CD4-positive, alpha-beta T cell treated with Interleukin-21 for 1 hour (primary cell): ENCODE data around the gene NCK2.

ENCODE experiments used
- DNase-seq: peaks from one replicate; pipeline ENCODE4 v3.0.0-alpha.2; 2020

The NCK2 gene

DNA sequence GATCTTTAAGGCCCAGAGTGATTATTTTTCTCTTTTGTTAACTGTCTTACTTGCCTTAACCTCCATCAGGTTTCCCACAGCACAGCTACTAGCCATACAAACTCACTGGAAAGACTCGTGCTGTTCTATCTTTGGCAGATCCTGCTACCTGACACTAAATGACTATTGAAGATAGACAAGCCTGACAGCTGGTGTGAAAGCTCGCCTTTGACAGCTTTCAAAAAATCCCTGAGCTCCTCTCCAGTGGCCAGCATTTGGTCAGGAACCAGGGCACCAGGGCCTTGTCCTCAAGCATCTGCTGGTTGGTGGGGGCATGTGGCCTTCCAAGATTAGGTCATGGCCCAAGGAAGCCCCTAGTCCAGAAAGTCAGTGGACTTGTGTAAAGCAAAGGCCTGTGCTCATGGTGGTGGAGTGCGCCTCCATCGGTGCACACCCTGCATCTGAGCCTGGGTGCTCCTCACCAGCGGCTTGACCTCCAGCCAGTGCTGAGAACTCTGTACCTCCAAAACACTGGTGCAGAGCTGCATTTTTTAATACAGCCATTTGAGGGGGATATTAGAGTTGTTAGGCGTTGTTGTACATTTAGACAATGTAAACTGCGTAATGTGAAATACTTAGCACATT is 158.5 kb downstream of the NCK2 start:
- DNase-seq, result no peak

DNA sequence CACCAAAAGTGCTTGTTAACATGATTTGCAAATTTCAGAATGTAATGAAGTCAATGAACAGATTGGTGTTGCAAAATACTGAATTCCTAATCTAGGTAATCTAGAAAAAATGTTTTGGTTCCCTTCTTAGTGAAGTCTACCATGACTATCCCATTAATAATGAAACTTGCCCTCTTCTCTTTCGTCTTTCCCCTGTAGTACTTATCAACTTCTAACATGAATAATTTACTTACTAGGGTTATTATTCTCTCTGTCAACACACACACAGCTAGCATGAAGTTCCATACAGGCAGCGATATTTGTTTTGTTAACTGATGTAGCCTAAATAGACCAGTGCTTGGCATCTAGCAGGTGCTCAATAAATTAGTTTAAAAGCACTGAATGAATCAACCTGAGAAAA is 160.2 kb downstream of the NCK2 start:
- no peak for DNase-seq

DNA sequence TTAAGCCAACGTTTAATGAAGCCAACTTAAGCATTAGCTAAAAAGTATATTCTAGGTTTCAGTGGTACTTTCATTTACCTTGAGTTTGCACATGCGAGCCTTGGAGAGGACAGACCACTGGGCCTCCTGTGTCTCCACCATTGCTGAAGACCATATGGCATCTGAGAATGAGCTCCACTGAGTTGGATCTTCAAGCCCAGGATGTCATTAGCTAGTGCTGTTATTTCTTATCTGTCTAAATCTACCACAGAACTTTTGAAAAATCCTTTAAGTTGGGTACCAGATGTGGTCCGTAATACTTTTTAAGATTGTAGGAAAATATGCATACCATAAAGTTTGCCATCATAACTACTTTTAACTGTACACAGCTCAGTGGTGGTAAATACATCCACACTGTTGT is 161.8 kb downstream of the NCK2 start:
- DNase-seq, result no peak

DNA sequence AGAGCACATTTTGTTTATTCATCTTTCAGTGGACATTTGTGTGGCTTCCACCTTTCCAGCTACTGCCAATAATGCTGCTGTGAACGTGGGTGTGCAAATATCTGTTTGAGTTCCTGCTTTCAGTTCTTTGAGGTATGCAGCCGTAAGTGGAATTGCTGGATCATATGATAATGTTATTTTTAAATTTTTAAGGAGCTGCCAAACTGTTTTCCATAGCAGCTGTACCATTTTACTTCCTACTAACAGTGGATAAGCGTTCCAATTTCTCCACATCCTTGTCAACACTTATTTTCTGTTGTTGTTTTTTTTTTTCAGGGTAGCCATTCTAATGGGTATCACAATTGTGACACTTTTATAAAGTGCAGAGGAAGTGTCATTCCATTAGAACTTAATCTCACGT is 162.5 kb downstream of the NCK2 start:
- DNase-seq, result no peak

DNA sequence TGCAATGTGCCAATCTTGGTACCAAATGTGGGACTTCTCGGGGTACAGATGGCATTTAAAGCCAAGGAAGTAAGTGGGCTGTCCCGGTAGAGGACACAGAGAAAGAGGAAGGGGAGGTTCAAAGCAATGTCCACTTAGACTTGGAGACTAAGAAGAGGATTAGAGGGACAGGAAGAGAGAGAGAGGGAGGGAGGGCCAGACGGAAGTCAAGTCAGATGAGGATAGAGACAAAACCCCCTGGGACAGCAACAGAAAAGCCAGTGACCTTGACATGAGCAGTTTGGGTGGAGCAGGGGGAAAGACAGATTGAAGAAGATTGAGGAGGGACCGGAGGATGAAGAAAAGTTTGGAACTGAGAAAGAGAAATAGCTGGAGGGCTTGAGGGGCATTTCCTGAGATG is 164.5 kb downstream of the NCK2 start:
- DNase-seq, result no peak

DNA sequence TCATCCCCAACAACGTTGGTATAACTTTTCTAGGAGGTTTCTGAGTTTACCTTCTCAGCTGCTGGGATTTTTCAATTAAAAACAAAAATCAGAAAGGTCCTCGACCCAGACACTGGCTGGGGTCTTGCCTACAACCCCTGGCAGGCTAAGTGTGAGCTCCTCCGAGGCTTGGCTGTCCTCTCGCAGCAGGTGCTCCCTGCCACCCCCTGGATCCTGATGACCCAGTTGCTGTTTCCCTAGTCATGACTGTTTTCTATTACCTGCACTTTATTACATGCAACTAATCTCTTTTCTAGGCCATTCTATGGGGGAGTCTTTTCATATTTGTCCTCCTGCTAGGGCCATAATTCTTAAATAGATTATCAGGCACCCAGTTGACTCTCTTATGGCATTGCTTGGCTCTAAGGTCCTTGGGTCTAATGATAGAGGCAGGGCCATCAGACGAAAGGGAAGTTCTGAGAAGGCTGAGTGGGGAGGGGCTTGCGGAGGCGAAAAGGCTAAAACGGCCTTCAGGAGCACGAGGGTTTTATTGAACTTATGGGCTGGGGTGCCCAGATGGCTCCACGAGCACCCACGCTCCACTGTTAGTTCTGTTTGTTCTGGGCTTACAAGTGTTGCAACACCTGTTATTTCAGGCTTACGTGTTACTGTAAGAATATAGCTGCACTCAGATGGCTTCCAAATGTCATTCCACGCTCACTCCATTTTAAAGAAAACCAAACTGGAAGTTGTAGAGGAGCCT is 166.0 kb downstream of the NCK2 start:
- DNase-seq, result no peak

DNA sequence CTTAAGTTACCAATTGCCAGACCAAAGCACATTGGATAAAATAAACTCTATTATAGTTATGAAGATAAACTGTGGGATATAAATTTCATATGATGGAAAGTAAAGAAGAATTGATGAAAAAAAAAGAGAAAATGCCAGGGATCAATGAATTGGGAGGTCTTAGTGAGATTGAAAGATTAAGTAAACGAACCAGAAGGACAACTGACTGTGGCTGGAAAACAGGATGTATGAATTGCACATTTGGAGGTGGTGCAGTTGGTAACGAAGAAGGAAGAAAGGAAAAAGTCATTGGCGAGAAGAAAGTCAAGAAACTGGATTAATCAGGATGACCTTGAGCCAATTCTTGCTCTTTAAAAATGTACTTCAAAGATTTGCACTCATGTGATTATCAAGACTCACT is 166.7 kb downstream of the NCK2 start:
- DNase-seq, result no peak

DNA sequence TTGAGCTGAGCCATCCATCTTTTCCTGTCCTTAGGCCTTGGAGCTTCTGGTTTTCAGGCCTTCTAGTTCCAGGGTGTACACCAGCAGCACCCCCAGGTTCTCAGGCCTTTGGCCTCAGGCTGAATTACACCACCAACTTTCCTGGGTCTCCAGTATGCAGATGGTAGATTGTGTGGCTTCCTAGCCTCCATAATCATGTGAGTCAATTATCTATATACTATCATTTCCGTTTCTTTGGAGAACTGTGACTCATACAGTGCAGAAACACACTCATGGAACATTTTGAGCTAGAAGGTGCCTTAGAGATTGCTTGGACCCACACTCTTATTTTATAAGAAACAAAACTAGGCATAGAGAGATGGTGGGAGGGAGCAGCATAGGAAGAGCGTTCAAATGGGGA is 167.4 kb downstream of the NCK2 start:
- no peak for DNase-seq

DNA sequence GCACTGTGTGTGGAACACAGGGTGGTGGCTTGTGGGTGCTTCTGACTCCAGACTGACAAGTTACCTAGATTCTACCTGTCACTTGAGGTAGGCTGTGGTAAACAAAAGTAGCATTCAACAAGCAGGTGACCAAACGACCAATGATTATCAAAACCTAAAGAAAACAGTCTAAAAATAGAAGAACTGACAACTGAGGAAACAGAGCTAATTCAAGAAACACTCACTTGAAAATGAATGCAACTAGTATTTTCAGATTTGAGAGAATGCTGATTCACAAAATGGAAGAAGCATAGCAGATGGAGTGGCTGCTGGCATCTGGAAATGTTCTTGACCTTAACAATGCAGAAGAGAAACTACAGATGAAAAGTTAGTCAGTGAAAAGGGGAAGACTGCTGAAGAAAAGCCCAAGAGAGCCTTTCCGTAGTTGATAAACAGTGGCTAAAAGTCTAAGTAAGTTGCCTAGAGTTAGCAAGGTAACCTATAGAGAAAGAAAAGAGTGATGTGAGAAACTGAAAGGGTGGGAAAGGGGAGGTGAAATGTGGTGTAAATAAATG is 170.4 kb downstream of the NCK2 start:
- no peak for DNase-seq

DNA sequence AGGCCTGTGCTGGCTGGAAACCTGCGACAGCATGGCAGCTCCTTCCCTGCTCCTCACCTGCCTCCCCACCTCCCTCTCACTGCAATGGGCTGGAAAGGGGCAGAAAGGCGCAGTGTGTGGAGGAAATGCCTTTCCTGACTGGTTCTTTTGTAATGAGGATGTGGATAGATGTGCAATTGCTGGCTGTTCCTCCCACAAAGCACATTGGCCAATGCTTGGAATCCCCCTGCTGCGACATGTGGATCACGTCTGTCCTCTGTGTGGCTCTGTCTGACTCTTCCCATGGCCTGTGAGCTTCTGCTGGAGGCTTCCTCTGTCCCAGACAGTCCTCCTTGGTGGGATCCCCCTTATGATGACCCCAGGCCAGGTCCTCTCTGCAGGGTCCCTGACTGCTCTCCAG is 172.5 kb downstream of the NCK2 start:
- no peak for DNase-seq

DNA sequence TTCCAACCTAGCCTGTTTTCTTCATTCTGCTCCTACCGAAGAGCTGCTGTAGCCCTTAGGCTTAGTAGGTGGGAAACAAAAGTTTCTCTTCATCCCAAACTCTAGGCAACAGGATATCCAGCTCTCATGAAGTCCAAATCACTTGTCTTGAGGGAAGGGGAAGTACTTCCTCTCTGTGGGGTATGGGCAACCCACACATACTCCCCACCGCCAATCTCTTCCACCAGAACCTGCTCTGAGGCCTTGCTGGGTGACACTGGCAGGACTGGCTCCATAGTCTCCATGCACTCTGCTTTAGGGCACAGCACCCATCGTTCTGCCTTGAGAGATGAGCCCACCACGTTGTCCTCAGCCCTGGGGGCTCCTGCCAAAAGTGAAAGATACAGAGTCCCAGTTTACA is 173.0 kb downstream of the NCK2 start:
- no peak for DNase-seq

DNA sequence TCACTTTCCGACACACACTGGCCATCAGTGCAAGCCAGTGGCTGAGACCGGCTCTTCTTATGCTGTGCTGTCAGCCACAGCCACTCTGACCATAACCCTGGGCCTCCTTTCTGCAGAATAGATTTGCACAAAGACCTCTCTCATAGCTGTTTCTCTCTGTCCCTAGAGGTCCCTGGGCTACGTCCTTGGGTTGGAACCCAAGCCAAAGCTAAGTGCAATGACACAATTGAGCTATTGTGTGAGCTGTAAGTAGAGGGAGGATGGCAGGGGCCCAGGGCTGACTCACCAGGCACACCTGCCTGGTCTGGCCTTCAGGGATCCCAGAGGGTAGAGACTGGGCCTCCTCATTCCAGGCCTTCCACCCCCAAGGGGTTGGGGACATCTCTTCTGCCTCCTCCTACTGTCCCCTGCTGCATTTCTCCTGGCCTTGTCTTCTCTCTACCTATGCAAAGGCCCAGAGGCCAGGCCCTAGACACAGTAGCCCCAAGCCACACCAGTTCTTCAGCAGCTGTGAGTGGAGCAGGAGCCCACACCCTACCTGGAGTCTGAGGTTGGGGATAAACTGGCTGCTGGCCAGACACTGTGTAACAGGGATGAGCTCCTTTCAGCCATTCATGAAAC is 174.6 kb downstream of the NCK2 start:
- DNase-seq, result no peak

DNA sequence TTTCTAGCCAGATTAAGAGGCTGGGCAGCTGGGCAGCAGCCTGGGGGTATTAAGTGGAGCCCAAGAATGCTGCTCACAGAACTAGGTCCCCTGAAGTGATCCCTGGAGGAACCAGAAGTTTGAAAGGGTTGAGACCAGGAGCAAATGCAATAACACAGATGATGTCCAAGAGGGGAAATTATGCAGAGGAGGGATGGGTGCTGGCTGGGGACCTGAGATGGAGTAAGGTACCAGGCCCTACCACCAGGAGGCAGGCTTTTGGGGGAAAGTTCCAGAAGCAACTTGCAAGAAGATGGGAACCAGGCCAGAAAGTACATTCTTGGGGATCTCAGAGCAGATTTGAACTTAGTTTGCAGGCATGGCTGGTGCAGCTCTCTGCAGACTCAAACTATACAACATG is 175.1 kb downstream of the NCK2 start:
- DNase-seq, result peak; percentile 58

DNA sequence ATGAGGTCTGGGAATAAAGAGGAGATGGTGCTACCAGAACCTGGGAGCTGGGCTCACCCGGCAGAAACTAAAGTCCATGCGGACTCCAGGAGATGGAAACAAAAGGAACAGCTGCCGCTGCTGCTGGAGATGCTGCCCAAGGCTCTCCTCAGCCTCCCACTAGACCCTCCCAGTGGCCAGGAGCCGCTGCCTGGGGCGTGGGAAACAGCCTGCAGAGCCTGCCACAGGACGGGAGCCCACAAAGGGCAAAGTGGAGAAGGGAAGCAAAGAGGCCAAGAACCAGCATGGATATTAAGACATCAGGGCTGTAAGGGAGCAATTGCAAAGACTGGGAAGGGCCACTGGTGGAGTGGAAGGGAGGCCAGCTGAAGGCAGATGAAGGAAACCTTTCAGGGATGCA is 179.6 kb downstream of the NCK2 start:
- no peak for DNase-seq

DNA sequence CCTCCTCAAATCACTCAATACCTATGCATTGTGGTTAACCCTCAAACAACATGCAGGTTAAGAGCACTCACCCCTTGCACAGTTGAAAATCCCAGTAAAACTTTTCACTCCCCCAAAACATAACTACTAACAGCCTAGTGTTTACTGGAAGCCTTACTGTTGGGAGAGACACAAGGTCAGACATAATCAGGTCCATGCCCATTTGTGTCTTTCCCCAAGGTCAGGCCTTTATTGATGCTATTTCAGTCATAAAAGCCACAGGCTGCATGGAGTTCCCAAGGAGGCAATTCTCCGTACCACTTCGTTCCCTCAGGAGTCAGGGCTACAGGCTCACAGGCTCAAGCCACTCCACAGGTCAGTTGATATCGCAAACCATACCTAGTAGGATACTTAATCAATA is 180.2 kb downstream of the NCK2 start:
- DNase-seq, result no peak

DNA sequence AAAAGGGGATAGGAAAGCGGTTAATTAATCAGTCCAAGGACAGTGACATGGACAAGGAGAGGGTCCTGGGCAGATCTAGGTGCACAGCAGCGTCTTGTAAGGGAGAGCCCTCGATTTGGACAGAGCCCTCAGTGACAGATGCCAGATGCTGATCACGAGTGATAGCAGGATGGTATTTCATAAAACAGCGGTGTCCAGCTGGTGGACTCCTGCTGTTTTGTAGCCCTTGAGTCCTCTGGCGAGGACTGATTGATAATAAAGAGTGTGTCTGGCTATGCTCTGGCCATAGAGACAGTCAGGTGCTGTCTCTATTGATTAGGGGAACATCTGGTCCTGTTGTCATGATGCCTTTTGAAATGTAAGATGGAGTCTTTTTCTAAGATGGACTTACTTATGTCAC is 180.7 kb downstream of the NCK2 start:
- no peak for DNase-seq

DNA sequence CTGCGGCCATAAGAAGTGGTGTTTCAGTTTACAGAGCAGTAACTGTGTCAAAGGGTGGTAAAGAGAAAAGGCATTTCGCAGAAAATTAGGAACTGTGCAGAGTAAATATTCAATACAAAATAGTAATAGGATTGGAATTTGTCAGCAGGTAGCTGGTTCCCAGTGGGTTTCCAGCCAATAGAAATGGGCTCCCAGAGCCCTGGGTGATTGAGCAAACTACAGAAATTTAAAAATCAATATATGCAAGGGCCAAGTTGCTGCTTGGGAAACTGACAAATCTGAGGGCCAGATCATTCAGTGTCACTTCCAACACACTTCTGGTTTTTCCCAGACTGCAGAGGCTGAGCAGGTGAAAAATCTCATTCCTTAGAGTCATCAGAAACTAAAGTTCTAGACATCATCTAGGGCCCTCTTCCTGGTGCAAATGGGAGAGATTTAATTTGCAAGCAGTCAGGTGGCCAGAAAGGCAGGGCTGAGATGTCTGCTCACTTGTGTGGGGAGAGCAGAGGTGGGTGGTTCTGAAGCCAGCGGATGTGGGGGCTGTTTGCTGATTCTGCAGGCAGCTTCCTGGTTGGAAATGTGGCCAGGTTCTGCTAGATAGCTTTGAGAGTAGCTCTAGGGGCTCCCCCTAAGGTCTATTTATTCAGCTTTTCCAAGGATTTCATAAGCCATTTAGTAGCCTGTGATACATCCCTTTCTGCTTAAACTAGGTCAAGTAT is 182.4 kb downstream of the NCK2 start:
- peak; percentile 60 for DNase-seq

DNA sequence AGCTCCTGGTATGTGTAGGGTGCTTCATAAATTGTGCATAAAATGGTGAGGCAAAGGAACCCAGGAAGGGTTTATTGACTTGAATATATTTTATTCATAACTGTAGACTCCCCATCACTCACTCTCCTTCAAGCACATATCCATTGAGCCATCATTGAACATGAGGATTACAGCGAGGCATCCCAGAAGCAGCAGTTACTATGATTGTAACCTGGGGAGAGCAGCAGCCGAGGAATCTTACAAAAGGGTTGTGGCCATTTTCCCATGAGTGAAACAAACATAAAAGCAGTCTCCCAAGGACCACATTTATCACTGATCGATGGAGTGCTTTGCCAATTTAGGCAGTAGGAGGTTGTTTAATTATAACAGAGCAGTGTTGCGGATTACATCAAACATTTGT is 183.4 kb downstream of the NCK2 start:
- DNase-seq, result no peak

DNA sequence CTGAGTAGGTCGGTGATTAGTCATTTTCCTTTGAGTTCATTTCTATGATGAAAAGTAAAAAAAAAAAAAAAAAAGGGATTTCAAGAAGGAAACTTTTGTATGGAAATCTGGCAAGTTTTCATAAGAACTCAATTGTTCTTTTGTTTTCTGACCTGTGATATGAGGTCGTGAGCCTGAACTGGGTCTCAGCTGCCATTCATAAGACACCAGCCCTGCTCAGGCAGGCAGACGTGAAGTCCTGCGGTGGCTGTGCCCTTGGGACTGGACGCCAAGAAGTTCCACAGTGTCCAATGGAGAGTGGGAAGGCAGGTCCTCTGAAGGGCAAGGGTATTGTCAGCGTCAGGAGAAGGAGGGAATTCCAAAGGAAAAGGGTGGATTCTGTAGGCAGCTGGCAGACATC is 183.9 kb downstream of the NCK2 start:
- no peak for DNase-seq

DNA sequence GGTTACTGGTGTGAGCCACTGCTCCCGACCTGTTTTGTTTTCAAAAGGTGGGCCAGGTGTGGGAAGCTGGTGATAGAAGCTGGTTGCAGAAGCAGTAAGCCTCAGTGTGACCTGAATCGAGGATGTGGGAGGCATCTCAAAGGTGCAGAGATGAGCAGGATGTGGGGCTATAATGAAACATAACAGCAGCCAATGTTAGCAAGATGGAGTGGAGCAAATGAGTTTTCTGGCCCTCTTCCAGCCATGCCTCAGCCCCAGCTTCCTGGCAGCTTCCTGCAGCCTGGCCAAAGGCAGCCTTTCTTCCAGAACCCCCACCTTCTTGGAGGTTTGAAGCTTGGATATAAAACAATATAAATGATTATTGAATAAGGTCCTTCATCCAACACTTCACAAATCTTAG is 184.8 kb downstream of the NCK2 start:
- DNase-seq, result peak; percentile 59

DNA sequence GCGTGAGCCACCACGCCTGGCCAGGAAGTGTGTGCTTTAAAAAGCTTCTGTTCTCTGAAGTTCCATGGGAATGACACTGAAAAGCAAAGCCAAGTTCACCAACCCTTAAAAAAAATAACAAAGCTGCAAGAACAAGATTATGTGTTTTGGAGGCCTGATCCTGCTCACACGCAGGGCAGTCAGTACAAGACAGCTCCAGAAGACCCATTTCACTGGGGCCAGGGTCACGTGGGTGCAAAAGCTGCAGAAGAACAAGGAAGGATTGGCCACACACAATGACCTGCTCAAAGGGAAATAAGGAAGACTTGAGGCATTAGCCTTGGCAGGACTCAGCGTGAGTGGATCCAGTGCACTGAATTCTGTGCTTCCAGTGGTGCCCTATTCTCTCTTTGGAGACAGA is 187.9 kb downstream of the NCK2 start:
- no peak for DNase-seq

DNA sequence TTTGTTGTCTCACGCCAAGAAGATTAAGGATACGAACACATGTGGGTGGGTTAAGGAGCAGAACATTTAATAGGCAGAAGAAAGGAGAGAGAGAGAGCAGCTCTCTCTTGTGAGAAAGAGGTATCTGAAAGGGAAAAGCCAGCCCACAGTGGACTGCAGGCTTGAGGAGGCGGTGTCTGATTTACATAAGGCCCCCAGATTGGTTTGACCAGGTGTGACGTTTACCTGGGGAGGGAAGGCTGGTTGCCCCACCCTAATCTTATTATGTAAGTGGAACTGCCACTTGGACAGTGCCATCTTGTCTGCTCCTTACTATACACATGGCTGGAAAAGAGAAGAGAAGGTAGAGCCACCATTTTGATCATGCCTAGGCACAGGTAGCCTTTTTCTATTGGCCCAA is 189.2 kb downstream of the NCK2 start:
- DNase-seq, result no peak

DNA sequence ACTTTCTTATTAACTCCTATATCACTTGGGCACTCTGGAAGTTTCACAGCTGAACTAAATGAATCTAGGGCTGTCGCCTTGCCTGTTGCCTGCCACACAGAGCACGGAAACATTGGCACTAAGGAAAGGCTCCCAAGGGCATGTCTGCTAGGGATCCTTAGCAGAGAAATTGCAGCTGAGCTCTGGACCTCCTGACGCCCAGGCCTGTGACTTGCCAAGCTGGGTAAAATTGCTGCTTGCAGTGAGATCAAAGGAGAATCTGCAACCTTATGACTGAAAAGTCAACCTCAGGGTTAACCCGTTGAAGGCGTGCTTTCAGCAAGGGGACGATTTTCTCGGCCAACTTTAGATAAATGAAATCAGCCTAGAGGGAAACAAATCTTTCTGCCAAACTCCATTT is 189.8 kb downstream of the NCK2 start:
- DNase-seq, result peak; percentile 42

DNA sequence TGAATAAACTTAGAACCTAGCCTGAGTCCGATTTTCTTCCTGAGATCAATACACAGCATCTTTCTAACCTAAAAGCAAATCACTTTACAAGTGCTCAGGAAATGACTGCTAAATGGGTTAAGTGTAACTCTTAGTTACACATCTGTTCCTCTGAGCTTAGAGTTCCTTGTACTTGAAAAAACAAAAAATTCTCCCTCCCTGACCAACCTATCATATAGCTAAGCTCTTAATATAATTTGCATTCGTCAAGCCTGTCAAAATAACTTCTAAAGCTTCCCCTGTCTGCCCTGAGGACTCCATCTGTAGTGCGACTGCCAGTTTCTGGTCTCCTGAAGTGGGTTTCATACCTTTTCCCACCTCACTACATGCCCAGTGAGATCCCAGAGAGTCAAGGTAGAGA is 190.4 kb downstream of the NCK2 start:
- peak; percentile 40 for DNase-seq
